ENCODE data around the gene NELL2. TPM values are rescaled to one million over a fixed set of nuclear protein-coding genes. Genes with fewer than 3 reads are reported as not detected.

Gene NELL2
- total and polyA plus RNA-seq, 8 donors: 0.50 to 133 (median 3.1) TPM

- Histone ChIP-seq H3K4me3 (no peak overlapping the region), H3K9me3 (no peaks in the 10 kb centered on the region), H3K27ac (no peak overlapping the region), H3K4me1 (peaks cover 0 to 10% (median 0%) of the 10 kb centered on the region in 4 donors), H3K27me3 (no peaks in the 10 kb centered on the region), H3K36me3 (no peaks in the 10 kb centered on the region)
- no peak for DNase-seq
- intact Hi-C loops (cut with DNase I; ENCODE audit: low total_unique reads): no loop called here
- WGBS, 5 donors: 76 to 88% (median 84%) methylated on average over 4 of the region's 4 CpGs
- no peak for TF ChIP-seq POLR2A (IDR thresholded peaks at IDR 0.05)
- TF ChIP-seq EP300 (IDR thresholded peaks at IDR 0.05): no peak
- TF ChIP-seq POLR2AphosphoS5 (IDR thresholded peaks at IDR 0.05): no peak
- TF ChIP-seq CTCF (IDR thresholded peaks at IDR 0.05): no peak
These were observed 56.2 kb downstream of the NELL2 start for GRCh38 chr12:44819884-44820283.

GRCh38 chr12:44817687-44818086, 58.4 kb downstream of the NELL2 start:
- Histone ChIP-seq H3K27ac (no peak overlapping the region), H3K27me3 (no peaks in the 10 kb centered on the region), H3K9me3 (no peaks in the 10 kb centered on the region), H3K4me3 (no peak overlapping the region), H3K4me1 (peaks cover 0 to 10% (median 0%) of the 10 kb centered on the region in 4 donors), H3K36me3 (no peaks in the 10 kb centered on the region)
- TF ChIP-seq POLR2A (IDR thresholded peaks at IDR 0.05) (no peak), EP300 (IDR thresholded peaks at IDR 0.05) (no peak), CTCF (IDR thresholded peaks at IDR 0.05) (no peak), POLR2AphosphoS5 (IDR thresholded peaks at IDR 0.05) (no peak)
- DNase-seq: no peak
- 89 to 97% (median 90%) methylated on average over 3 of the region's 3 CpGs for WGBS, 5 donors
- intact Hi-C loops (cut with DNase I; ENCODE audit: low total_unique reads): no loop called here

GRCh38 chr12:44816446-44817017, 59.6 kb downstream of the NELL2 start:
- H3K4me3 ChIP-seq: no peak overlapping the region
- H3K27ac ChIP-seq: no peak overlapping the region
- peak in 1 of 3 donors; percentile 25 for TF ChIP-seq POLR2AphosphoS5 (IDR thresholded peaks at IDR 0.05)
- no peak for TF ChIP-seq CTCF (IDR thresholded peaks at IDR 0.05)
- H3K9me3 ChIP-seq: no peaks in the 10 kb centered on the region
- H3K4me1 ChIP-seq: peaks cover 0 to 10% (median 0%) of the 10 kb centered on the region in 4 donors
- intact Hi-C loops (cut with DNase I; ENCODE audit: low total_unique reads): no loop called here
- no peaks in the 10 kb centered on the region for H3K27me3 ChIP-seq
- peak in 1 of 2 donors; percentile 54 for DNase-seq
- H3K36me3 ChIP-seq: no peaks in the 10 kb centered on the region
- 13 to 39% (median 26%) methylated on average over 4 of the region's 4 CpGs for WGBS, 5 donors

- H3K9me3 ChIP-seq: no peaks in the 10 kb centered on the region
- no peaks in the 10 kb centered on the region for H3K36me3 ChIP-seq
- no peak overlapping the region for H3K4me3 ChIP-seq
- no peak overlapping the region for H3K27ac ChIP-seq
- DNase-seq: peak in 1 of 2 donors; percentile 34
- WGBS, 5 donors: 94 to 100% (median 96%) methylated on average over 1 of the region's 1 CpG
- intact Hi-C loops (cut with DNase I; ENCODE audit: low total_unique reads): no loop called here
- H3K4me1 ChIP-seq: peaks cover 0 to 9% (median 0%) of the 10 kb centered on the region in 4 donors
- no peak for TF ChIP-seq CTCF (IDR thresholded peaks at IDR 0.05)
- no peak for TF ChIP-seq EP300 (IDR thresholded peaks at IDR 0.05)
- no peak for TF ChIP-seq POLR2AphosphoS5 (IDR thresholded peaks at IDR 0.05)
- no peak for TF ChIP-seq POLR2A (IDR thresholded peaks at IDR 0.05)
- H3K27me3 ChIP-seq: no peaks in the 10 kb centered on the region
These were observed 64.1 kb downstream of the NELL2 start for GRCh38 chr12:44812062-44812461.

Measured in stomach (tissue), 9 donors.